ENCODE data around the gene TTLL9.

GRCh38 chr20:31974296-31974695 lies 103.9 kb downstream of the TTLL9 start:
- no peak for TF ChIP-seq POLR2A (IDR thresholded peaks at IDR 0.05; ENCODE audit: low read depth, low read length)
- TF ChIP-seq PAX5 (IDR thresholded peaks at IDR 0.05; ENCODE audit: insufficient read depth, low read length, severe bottlenecking): no peak
- no peak for TF ChIP-seq POLR2AphosphoS5 (IDR thresholded peaks at IDR 0.05; ENCODE audit: low read depth, low read length)
- TF ChIP-seq TAF1 (IDR thresholded peaks at IDR 0.05; ENCODE audit: low read depth, low read length): no peak
